ENCODE results near the gene HEPACAM2.

HEPACAM2 gene

GRCh38 chr7:93202594-93203250 lies 23.5 kb downstream of the HEPACAM2 start:
- DNase-seq, result no peak

GRCh38 chr7:93198472-93198871 lies 27.8 kb downstream of the HEPACAM2 start:
- no peak for DNase-seq

GRCh38 chr7:93196336-93196735 lies 29.9 kb downstream of the HEPACAM2 start:
- DNase-seq, result no peak

GRCh38 chr7:93194386-93194785 lies 31.9 kb downstream of the HEPACAM2 start:
- DNase-seq, result no peak

- DNase-seq, result no peak
These were observed 37.2 kb downstream of the HEPACAM2 start for GRCh38 chr7:93188870-93189634.

GRCh38 chr7:93185303-93186027 lies 40.8 kb downstream of the HEPACAM2 start:
- no peak for DNase-seq

GRCh38 chr7:93179173-93179572 lies 47.1 kb downstream of the HEPACAM2 start:
- no peak for DNase-seq

GRCh38 chr7:93178213-93178612 lies 48.1 kb downstream of the HEPACAM2 start:
- DNase-seq, result no peak

- DNase-seq, result no peak
These were observed 49.2 kb downstream of the HEPACAM2 start for GRCh38 chr7:93176992-93177580.

GRCh38 chr7:93175219-93175618 lies 51.0 kb downstream of the HEPACAM2 start:
- no peak for DNase-seq

GRCh38 chr7:93172683-93173082 lies 53.6 kb downstream of the HEPACAM2 start:
- DNase-seq, result no peak

- no peak for DNase-seq
These were observed 54.6 kb downstream of the HEPACAM2 start for GRCh38 chr7:93171606-93172226.

GRCh38 chr7:93165447-93165846 lies 60.8 kb downstream of the HEPACAM2 start:
- no peak for DNase-seq

GRCh38 chr7:93164766-93165165 lies 61.5 kb downstream of the HEPACAM2 start:
- DNase-seq, result no peak

- DNase-seq, result no peak
These were observed 65.0 kb downstream of the HEPACAM2 start for GRCh38 chr7:93161181-93161762.

GRCh38 chr7:93160410-93160809 lies 65.9 kb downstream of the HEPACAM2 start:
- no peak for DNase-seq

GRCh38 chr7:93159490-93159889 lies 66.8 kb downstream of the HEPACAM2 start:
- no peak for DNase-seq

- DNase-seq, result no peak
These were observed 69.4 kb downstream of the HEPACAM2 start for GRCh38 chr7:93156884-93157283.

- no peak for DNase-seq
These were observed 76.0 kb downstream of the HEPACAM2 start for GRCh38 chr7:93150200-93150835.

GRCh38 chr7:93148727-93149126 lies 77.5 kb downstream of the HEPACAM2 start:
- DNase-seq, result no peak

GRCh38 chr7:93148144-93148543 lies 78.1 kb downstream of the HEPACAM2 start, which contains the start of gene SAMD9L:
Gene SAMD9L, minus strand, starts transcription at chr7:93148385. Its CDS starts 12,414 bp downstream, at chr7:93135971.
- DNase-seq, result no peak

GRCh38 chr7:93147363-93147762 lies 78.9 kb downstream of the HEPACAM2 start:
- peak; percentile 29 for DNase-seq

Measured in activated T-cell treated with anti-CD3 and anti-CD28 coated beads for 4 hours (primary cell).